ELF-1 (cell line): Measurements from ENCODE around the gene HIVEP1.
A peak's percentile ranks its signal among the peaks of the same experiment; 100 is the strongest.

Experiments
- DNase-seq: peaks from one replicate; pipeline ENCODE4 v3.0.0-alpha.2; 2016; ENCODE audit warnings: low read depth, low spot score

HIVEP1 gene

DNA sequence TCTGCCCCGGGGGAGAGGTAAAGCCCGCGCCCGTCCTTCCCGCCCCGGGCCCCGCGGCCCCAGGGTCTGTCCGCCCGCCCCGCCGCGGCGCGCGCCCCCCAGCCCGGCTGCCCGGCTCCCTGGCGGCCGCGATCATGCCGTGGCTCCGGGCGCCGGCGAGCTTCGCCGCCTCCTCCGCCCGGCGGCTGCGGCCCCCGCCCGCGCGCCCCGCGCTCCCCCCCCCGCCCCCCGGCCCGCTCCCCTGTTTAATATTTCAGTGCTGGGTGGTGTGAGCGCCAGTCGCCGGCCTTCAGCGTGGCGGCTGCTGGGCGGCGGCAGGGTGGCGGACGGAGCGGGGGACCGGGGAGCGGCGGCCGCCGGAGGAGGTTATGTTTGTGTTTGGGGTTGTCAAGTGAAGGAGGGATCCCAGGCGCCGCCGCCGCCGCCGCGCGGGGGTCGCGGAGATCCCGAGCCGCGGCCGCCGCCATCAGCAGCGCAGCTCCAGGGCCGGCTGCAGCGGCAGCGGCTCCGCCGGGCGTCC lies at the start of gene HIVEP1:
HIVEP1 (plus strand) TSS at position 275 of the 520 bp plus-strand sequence. CDS start 3,317 bp downstream, outside the sequence.
- peak; percentile 39 for DNase-seq

DNA sequence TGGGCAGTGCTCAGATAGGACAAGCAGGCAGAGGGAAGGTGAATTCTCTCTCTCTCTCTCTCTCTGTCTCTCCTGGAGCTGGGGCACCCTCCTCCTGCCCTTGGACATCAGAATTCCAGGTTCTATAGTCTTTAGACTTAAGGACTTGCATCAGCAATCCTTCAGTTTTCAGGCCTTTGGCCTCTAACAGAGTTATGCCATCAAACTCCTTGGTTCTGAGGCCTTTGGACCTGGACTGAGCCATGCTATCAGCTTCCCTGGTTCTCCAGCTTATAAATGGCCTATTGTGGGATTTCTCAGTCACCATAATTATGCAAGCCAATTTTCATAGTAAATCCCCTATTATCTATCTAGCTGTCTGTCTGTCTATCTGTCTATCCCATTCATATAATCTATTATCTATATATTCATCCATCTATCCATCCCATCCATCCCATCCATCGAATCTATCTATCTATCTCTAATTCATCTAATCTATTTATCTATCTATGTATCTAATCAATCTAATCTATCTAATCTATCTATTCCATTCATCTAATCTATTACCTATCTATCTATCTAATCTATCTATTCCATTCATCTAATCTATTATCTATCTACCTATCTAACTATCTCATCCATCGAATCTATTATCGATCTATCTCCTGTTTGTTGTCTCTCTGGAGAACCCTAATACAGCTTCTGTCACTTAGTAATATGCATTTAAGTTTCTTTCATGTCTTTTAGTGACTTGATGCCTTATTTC lies 48.2 kb upstream of the HIVEP1 start:
- DNase-seq: no peak

DNA sequence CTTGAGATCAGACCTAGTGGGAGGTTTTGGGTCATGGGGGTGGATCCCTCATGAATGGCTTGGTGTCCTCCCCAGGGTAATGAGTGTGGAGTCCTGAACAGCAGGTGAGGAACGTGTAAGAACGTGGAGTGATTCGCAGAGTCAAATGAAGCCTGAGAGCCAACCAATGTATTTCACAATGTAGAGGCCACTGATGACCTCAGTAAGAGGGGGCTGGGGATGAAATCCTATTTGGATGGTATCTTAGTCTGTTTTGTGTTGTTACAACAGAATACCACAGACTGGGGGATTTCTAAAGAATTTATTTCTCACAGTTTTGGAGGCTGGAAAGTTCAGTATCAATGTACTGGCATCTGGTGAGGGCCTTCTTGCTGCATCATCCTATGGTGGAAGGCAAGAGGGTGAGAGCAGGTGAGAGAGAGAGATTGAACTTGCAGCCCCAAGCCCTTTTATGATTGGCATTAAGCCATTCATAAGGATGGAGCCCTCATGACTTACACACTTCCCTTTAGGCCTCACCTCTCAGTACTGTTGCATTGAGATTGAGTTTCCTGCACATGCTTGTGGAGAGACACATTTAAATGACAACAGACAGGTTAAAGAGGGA lies 47.3 kb upstream of the HIVEP1 start:
- DNase-seq: no peak

DNA sequence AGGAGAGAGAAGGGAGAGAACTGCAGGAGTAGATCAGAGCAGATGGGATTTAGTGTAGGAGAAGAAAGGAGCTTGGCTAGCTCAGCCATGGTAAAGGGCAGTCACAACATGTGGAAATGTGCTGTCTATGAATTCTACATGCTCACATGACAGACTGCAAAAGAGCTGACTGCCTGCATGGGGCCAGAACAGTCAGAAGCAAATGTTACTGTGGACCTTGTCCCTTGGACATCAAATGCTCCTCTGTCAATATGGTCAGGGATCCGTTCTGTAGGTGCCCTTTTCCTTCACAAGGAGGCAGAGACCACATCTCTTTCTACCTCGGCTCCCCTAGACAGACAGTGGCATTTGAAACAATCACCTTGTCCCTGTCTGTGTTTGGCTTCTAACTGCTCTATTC lies 46.6 kb upstream of the HIVEP1 start:
- no peak for DNase-seq

DNA sequence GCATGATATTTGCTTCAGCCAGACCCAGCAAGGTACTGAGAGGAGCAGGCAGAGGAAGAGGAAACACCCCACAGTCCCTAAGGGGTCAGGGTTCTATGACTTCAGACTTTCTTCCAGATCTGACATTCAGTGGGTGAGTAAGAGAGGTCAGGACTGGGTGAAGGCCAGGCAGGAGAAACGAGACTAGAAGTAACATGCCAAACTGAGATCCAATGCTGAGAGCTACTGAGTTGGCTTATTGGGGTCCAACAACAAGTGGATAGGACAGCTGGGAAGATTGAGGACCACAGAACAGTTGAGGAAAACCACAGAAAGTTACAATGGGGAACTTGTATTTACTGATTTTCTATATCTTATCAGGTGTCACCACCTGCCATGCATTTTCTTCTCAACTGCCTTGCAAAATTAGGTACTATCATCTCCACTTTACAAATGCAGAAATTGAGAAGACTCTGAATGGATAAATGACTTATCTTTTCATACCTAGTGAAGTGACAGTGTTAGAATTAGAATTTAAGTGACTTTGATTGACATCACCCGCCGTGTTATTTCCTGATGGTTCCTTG lies 43.8 kb upstream of the HIVEP1 start:
- DNase-seq: no peak

DNA sequence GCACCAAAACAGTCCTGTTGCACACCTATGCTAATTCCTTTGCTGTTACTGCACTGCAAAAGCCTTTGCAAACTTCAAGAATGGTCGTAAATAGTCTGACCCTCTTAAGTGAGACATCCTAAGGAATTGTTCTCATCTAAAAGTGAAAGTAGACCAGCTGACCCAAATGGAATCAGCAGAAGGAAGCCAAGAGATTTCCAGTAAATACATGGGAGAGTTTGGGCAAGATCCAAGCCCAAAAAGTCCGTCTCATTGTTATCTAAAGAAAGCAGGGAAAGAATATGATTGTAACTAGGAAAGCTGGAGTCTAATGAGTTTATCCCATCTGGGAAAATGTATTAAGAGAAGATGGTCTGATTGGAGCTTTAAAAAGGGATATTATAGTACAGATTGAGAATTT lies 43.0 kb upstream of the HIVEP1 start:
- DNase-seq: no peak

DNA sequence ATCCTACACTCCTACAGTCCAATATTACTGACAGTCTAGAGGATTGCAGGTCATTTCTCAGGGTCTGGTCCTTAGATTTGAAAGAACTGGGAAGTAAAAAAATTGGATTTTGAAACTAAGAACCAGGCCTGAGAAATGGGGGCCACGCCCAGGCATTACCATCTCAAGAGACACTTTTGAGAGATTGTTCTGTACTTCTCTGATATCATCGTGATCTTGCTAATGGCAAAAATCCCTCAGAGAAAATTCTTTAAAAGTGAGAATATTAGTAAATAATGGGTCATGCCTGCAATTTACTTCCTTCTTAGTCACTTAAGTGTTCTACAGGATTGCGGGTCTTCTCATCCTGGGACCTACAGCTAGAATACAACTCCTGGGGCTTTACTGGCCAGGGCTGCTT lies 42.0 kb upstream of the HIVEP1 start:
- DNase-seq: no peak

DNA sequence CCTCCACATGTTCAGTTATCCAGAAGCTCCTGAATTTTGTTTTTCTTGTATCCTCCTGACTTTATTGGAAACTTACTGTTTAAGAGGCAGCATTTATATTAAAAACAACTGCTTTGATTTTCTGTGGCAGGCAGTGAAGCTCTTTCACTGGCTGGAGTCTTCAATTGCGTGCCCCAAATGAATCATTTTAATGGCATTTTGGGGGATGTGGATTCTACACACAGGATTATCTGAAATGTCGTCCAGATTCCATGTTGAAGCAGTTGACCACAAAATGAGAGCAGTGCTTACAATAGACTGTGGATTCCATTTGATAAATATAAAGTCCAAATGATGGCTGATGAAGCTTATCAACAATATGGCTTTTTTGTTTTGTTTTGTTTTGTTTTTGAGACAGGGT lies 41.0 kb upstream of the HIVEP1 start:
- no peak for DNase-seq

DNA sequence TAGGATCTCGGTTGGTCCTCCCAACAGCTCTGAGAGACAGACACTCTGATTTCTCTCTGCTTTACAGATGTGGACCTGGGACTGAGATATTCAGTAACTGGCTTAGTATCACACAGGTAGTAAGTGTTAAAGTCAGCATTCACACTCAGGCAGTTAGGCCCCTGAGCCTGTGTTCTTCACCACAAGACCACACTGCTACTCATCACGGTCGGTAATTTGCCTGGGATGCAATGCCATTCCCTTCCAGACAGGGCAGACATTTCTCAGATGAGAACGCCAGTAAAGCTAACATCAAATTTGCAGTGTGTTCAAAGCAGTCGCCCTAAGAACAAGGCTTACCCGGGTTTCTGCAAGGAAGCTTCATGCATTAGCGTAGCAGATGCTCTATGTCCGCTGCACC lies 39.8 kb upstream of the HIVEP1 start:
- no peak for DNase-seq

DNA sequence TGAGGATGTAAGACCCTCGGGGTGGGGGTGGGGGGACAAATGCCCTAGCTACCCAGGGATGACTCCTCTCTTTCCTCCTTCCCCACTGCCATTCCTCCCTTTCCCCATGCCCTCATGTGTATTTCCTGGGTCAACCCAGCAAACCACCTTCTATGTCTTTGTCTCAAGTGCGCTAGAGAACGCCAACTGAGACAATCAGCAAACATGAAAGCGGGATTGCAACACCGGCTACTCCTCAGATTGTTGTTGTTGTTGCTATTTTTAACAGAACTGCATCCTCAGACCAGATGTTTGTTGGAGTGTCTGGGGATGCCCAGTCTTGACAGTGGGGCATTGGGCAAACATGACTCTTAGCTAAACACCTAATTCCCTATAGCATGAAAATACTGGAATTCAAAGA lies 39.3 kb upstream of the HIVEP1 start:
- no peak for DNase-seq

DNA sequence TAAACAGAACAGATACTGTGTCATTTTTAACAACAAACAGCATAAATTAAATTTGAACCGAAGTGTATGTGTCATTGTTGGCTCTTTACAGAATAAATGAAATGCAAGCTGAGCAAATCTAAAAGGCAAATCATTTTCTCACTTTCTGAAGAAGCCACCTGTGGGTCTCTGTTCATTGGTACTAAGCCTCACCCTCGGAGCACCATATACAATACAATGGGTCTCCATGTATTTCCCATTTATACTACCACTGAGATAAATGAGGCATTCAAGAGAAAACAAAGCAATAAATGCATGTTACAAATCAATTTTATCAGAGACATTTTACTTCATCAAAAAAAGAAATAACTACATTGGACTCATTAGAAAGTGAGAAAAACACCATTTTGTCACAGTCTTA lies 38.9 kb upstream of the HIVEP1 start:
- DNase-seq: no peak

DNA sequence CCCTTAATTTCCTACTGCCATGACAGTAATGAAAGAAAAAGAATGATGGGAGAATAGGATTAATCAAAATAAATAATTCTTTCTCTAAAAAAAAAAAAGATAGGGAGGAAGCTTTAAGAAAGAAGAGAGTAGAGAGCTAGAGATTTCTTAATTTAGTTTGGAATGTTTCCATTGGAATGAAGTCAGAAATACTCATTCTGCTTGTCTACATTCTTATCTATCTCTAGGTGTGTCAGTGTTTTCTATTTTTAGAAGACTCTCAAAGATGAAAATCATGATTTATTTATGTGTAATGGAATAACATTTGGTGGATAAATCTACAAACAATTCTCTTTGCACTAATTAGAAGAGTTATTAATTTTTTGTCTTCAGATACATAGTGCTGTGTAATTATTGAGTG lies 38.0 kb upstream of the HIVEP1 start:
- no peak for DNase-seq

DNA sequence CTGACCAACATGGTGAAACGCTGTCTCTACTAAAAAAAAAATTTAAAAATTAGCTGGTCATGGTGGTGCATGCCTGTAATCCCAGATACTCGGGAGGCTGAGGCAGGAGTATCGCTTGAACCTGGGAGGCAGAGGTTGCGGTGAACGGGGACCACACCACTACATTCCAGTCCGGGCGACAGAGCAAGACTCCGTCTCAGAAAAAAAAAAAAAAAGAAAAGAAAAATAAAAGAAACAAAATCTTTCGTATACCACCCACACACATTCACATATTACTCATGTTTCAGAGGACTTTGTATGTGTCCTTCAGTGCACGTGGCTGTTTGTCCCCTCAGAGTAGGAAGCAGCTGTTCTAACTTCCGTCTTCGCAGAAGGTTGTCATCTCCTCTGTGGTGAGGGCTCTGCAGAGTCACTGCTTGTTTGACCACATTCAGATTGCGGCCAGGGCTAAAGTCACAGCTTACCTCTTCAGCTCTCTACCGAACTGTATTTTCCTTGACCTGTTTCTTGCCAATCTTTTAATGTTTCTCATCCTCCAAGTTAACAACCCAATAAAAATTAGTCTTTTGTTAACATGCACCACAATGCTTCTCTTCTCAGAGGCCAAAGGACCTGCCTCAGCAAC lies 36.6 kb upstream of the HIVEP1 start:
- no peak for DNase-seq

DNA sequence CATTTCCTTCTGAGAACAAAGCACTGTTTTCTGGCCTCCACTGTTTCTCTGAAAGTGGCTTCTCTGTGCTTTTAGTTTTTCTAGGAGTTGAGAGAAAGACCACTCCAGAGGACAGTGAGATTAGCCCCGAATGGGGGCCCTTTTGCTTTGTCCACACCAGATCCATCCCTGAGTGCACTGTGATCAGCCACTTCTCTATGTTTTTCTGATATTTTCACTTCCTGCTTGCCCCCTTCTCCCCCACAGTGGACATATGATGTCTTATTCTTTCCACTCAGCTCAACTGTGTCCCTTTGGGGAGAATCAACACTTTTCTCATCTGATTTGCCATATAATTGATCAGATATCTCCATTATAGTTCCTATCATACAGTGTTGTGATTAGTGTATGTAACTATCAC lies 35.6 kb upstream of the HIVEP1 start:
- no peak for DNase-seq

DNA sequence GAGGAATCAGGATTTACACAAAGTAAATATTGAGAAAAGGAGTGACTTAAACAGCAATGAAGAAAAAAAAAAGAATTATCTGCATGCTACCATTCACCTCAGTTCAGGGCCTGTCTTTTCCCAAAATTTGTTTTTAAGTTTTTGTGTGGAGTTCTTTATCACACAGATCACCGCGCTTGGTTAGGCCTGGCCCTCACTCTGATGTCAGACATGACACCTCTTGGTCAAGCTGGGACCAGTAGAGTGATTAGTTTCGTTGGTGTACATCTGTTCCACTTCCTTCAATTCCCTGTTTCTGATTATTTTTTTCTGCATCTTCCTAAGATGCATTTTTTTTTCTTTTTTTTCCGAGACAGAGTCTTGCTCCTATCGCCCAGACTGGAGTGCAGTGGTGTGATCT lies 34.9 kb upstream of the HIVEP1 start:
- no peak for DNase-seq

DNA sequence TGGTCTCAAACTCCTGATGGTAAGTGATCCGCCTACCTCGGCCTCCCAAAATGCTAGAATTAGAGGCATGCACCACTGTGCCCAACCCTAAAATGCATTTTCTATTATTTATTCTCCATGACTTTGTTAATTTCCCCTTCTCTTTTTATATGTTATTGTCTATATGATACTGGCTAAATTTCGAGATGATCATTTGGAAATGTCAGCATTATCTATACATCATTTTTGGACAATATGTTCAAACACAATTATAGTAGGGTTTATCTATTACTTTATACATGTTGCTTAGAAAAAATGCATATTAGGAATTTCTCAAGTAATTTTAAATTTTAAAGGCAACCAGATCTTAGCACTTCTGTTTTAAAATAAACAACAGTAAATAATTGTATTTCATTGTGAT lies 34.4 kb upstream of the HIVEP1 start:
- DNase-seq: no peak

DNA sequence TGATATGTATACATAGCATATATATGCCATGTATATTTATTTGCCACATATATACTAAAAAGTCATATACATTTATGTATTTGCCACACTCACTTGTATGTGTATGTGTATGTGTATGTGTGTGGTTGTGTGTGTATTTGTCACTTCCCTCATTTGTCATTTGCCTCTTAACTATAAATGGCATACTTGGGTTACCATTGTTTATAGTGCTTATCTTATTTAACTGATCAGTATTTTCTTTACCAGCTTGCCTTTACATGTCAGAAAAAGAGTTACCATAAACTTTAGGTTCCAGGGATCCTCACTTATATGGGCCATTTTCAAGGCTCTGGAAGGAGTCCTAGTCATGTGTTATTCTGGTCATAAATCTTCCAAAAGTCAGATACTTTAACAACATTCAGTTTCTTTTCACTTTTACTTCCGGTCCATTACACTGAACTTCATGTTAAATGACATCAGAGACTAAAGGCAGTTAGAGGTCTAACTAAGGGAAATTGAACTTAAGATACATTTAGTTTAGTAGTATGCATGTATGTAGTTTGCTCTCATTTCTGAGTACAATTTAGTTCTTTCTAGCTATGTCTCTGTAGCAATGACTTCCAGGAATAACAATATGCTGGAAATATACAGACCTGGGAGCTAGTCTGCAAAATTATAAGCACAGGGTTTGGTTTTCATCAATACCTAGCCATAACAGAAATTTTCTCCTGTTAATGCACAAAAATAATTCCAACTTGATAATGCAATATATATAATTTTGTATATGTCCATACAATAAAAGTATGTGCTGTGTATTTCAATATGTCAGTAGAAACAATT lies 33.7 kb upstream of the HIVEP1 start:
- DNase-seq: no peak

DNA sequence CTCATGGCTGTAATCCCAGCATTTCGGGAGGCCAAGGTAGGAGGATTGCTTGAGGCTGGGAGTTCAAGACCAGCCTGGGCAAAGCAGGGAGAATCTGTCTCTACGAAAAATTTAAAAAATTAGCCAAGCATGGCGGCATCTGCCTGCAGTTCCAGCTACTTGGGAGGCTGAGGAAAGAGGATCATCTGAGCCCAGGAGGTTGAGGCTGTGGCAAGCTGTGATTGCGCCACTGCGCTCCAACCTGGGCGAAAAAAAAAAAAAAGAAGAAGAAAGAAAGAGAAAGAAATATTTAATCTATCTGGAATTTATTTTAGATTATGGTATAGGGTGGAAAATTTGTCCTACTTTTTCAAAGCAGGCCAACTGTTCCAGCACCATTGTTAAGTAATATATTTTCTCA lies 32.2 kb upstream of the HIVEP1 start:
- no peak for DNase-seq

DNA sequence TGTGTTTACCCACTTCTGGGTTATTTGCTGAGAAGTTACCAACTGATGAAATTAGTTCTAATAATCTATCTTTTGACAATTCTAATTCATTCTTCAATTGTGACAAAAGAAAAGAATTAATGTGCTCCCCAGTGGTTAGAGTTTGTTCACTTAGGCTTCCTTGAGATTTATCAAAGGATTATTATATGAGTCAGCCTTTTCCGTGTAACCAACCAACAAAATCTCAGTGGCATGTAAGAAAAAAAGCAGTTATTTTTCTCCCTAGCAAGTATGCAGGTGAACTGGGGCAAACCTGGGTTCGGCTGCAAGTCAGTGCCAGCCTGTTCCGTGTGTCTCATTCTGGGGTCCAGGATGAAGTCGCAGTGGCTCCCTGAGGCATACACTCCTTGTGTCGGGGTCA lies 28.8 kb upstream of the HIVEP1 start:
- no peak for DNase-seq

DNA sequence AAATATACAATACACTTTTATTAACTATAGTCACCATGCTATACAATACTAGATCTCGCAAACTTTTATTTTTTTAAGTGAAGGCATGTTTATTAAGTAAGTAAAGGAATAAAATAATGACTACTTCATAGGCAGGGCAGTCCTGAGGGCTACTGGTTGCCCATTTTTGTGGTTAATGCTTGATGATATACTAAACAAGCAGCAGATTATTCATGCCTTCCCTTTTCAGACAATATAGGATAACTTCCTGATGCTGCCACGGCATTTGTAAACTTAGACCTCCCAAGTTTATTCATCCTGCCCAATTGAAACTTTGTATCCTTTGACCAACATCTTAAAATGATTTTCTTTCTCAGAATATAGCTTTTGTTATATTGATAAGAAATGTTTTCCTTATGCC lies 24.7 kb upstream of the HIVEP1 start:
- no peak for DNase-seq

DNA sequence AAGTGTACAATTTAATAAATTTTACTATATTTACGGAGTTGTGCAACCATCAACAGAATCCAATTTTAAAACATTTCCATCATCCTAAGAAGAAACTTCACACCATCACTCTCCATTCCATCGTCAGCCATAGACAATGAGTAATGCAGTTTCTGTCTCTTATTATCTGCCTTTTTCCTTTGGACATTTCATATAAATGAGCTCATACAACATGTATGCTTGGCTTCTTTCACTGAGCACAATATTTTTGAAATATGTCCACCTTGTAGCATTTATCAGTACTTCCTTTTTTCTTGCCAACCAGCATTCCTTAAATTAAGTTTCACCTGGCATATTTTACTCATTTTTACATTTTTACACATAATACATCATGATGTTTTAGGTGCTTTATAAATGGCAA lies 22.7 kb upstream of the HIVEP1 start:
- DNase-seq: no peak

DNA sequence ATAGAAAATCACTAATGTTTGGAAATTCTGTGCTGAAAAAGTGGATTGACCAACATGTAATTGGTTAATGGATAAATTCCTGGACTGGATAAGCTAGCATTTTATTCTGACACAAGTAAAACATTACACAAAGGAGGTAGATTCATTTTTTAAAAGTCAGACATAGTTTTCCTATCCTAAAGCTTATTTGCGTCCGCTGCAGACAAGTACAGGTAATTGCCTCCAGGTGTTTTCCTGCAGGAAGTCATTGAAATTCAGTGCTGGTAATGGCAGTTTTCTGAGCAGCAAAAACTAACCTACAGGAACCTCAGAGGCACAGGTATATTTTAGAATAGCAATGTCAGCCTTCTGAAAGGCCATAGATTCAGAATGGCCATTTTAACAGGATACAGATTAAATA lies 20.0 kb upstream of the HIVEP1 start:
- DNase-seq: no peak
